Right ventricle myocardium inferior (tissue), 1 donor: ENCODE results near the gene TMEM178B. TPM values are rescaled to one million over a fixed set of nuclear protein-coding genes. Genes with fewer than 3 reads are reported as not detected.

ENCODE experiments used
- ATAC-seq: fragments of 200-7000 bp; cut with Tn5 transposase; one replicate; pipeline ENCODE4 v1.9.1; 2020; ENCODE audit warnings: mild to moderate bottlenecking, moderate library complexity
- DNase-seq: peaks from one replicate; pipeline ENCODE4 v3.0.0; 2021; ENCODE audit errors: missing footprints
- intact Hi-C: fragments of 100-400 bp; cut with DNase I; formaldehyde crosslinking; loops from one replicate; pipeline ENCODE4 v1.11.0; 2022
- total RNA-seq: library from RNA; stranded (reverse); fragmentation: NEBNext Ultra II Directional; extraction: Animal tissue kit (Norgen Biotek cat#: 25700); gene quantifications from one replicate; pipeline ENCODE4 v1.2.1, GENCODE V29; 2021
- donor health status: DM: no; HTN: yes; CAD: no; lungs with severe emphysema.

Gene TMEM178B
- total RNA-seq, 1 donor from 2014 or later: 31.7 TPM

- ATAC-seq: no peak
- intact Hi-C loops: no loop called here
- no peak for DNase-seq
Measured at GRCh38 chr7:141272417-141272816, 198.6 kb downstream of the TMEM178B start.

- ATAC-seq: no peak
- DNase-seq: no peak
- intact Hi-C loops: no loop called here
Measured at GRCh38 chr7:141275350-141275749, 201.5 kb downstream of the TMEM178B start.

- no peak for DNase-seq
- no peak for ATAC-seq
- intact Hi-C loops: no loop called here
Measured at GRCh38 chr7:141276031-141276430, 202.2 kb downstream of the TMEM178B start.

DNA sequence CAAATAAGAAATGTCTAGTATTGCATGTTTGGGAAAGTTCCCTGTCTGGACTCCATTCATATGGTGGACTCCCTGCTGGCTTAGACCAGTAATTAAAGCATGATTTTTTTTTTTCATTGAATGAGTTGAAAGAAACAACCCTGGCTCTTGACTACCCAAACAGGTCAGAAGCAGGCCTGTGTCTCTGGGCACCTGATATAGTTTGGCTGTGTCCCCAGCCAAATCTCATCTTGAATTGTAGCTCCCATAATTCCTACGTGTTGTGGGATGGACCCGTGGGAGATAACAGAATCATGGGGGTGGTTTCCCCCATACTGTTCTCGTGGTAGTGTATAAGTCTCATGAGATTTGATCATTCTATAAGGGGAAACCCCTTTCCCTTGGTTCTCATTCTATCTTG is 206.2 kb downstream of the TMEM178B start:
- no peak for ATAC-seq
- DNase-seq: no peak
- intact Hi-C loops: loop anchor here (2.0 to 10.0 kb wide), 2 partner anchors 23 to 255 kb away; no protein-coding TSS in a partner anchor

- peak; percentile 63 for ATAC-seq
Measured at GRCh38 chr7:141281311-141281710, 207.4 kb downstream of the TMEM178B start.

GRCh38 chr7:141286522-141286921 is 212.7 kb downstream of the TMEM178B start:
- DNase-seq (no peak), ATAC-seq (peak; percentile 36)
- intact Hi-C loops: loop anchor here (10.0 kb wide), 1 partner anchor 248 kb away; no protein-coding TSS in a partner anchor

More at GRCh38 chr7:141281311-141281710, 207.4 kb downstream of the TMEM178B start:
- intact Hi-C loops: loop anchor here (2.0 to 10.0 kb wide), 2 partner anchors 21 to 253 kb away; no protein-coding TSS in a partner anchor
- DNase-seq: no peak

DNA sequence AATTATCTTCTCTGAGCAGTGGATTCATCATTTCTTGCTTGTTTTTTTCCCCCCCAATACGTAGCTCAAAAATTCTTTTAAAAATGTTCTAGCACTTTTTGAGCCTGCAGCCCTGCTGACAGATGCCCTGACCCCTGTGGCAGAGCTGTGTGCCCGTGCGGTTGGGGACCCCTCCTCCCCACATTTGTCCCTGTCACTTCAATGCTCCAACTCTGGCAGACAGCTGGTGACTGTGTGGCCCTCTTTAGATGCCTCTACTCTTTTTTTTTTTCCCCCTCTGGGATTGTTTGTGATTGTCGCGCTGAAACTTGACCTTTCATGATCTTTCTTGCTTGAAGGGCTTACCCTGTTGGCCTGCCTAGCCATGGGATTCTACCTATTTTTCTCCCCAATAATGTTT is 214.1 kb downstream of the TMEM178B start:
- intact Hi-C loops: loop anchor here (10.0 kb wide), 1 partner anchor 247 kb away; no protein-coding TSS in a partner anchor
- DNase-seq (no peak), ATAC-seq (no peak)

- DNase-seq (no peak), ATAC-seq (no peak)
- intact Hi-C loops: loop anchor here (10.0 kb wide), 1 partner anchor 246 kb away; no protein-coding TSS in a partner anchor
Measured at GRCh38 chr7:141288626-141289025, 214.8 kb downstream of the TMEM178B start.

DNA sequence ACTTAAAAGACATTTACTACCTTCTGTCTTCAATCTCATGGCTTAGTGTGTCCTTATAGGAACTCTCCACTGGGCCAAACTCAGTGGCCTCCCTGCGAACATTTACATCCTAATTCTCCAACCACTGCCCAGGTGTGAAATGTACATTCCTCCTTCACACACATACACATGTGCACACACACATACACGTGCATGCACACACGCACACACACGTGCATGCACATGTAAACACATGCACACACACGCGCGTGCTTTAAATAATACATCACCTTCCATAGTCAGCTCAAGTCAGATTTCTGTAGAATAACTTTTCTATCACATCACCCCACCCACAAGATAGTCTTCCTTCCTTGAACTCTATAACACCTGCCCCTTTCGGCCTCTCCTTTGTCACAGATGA is 216.5 kb downstream of the TMEM178B start:
- no peak for DNase-seq
- no peak for ATAC-seq
- intact Hi-C loops: no loop called here

DNA sequence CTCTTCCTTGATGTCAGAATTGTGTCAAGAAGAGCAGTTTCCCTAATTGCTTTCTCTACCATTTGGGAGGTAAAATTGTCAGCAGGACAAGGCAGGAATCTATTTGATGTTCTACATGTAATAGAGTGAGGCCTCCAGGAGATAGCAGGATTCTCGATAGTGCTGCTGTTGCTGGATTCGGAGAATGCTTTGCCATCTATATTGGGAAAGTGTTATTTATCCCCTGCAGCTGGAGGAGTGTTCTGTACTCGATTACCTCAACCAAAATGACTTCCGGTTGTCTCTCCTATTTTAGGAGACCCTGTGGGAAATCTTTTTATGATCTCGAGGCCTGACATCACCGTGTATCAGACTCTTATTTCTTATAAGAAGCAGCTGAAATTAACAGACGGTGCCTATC is 217.1 kb downstream of the TMEM178B start:
- DNase-seq (no peak), ATAC-seq (no peak)
- intact Hi-C loops: no loop called here

DNA sequence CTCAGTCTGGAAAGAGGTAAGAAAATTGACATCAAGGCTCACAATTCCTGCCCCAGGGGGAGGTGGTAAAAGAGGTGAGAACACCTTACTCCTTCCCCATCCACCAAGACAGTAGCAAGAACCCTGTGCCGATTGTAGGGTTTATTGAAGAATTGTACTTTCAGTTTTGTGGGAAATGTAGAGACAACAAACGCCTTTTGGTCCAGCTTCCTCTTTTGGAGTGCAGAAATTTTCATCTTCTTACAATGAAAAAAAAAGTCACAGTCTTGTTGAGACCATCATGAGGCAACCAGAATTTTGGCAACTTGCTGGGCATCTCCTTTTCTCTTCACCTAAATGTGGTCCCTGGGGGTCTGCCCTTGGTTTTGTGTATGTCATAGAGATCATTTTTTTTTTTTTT is 217.7 kb downstream of the TMEM178B start:
- intact Hi-C loops: no loop called here
- ATAC-seq (no peak), DNase-seq (no peak)

DNA sequence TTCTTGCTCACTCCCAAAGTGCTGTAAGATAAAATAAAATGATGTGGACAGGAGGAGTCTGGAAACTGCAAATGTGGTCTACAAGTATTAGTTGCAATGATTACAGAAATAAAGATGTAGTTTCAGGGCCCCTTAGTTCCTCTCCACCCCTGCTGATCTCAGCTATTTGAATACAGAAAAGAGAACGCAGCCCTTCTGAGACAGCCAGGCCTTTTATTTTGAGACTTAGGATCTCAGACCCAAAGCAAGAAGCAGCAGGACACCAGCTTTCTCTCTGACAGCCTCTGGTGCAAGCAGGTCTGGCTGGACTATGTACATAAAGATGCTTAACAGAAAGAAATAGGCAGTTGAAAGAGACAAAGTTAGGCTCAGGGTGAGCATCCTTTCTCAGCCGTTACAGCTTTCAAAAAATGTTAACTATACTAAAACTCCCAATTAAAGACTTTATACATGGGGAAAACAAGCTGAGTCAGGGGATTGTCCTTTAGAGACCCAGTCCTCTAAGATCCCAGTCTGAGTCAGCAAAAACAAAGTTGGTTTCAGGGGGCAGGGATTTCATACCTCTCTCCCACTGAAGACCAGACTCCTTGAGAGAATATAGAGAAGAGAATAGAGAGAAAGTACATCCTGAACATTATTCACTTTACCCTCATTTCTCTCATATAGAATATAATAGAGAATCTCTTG is 220.4 kb downstream of the TMEM178B start:
- ATAC-seq (no peak), DNase-seq (no peak)
- intact Hi-C loops: no loop called here

DNA sequence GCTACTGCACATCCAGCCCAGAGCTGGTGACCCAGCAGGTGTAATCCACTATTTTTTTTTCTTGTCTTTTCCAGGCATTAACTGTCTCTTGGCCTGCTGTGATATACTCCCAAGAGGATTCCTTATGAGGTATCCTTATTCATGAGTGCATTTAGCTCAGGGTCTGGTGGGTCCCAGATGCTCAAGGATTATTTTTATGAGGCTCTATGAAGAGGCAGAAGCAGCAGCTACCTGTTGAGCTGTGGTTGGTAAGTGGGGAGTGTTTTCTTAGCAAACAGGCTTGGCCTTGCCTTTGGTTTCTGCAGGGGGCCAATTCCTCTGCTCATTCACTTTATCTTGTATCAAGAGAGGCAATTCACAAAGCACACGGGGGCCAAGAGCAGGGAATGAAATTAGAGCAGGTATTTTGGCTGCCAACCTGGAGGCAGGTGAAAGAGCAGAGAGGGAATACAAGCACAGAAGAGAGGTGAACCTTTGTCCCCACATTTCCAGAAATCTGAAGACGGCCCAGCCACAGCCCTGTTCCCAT is 221.6 kb downstream of the TMEM178B start:
- ATAC-seq (no peak), DNase-seq (no peak)
- intact Hi-C loops: no loop called here

- ATAC-seq (no peak), DNase-seq (no peak)
- intact Hi-C loops: no loop called here
Measured at GRCh38 chr7:141300816-141301215, 227.0 kb downstream of the TMEM178B start.

DNA sequence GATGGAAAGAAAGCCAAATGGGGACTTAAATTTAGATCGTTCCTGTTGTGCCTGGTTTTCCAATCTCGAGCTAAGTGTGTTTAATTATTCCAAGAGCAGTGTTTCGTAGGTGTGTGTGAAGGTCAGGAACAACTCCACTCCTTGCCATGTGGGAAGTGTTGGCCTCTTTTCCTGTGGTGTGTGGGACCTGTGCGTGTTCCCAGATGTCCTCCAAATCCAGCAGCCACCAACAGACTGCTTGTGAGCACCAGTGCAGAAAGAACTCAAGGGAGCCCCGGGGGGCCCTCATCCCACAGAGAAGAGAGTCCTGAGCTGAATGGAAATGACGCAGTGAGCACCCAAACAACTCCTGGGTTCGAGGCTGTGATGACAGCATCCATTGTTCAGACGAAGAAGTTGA is 227.7 kb downstream of the TMEM178B start:
- ATAC-seq (peak; percentile 80), DNase-seq (no peak)
- intact Hi-C loops: no loop called here

- ATAC-seq: peak; percentile 91
- DNase-seq: no peak
- intact Hi-C loops: loop anchor here (2.0 kb wide), 2 partner anchors 22 to 62 kb away; no protein-coding TSS in a partner anchor
Measured at GRCh38 chr7:141302617-141303016, 228.8 kb downstream of the TMEM178B start.

GRCh38 chr7:141304291-141304690 is 230.4 kb downstream of the TMEM178B start:
- no peak for ATAC-seq
- intact Hi-C loops: no loop called here
- no peak for DNase-seq

GRCh38 chr7:141306081-141306480 is 232.2 kb downstream of the TMEM178B start:
- intact Hi-C loops: no loop called here
- DNase-seq (no peak), ATAC-seq (no peak)

DNA sequence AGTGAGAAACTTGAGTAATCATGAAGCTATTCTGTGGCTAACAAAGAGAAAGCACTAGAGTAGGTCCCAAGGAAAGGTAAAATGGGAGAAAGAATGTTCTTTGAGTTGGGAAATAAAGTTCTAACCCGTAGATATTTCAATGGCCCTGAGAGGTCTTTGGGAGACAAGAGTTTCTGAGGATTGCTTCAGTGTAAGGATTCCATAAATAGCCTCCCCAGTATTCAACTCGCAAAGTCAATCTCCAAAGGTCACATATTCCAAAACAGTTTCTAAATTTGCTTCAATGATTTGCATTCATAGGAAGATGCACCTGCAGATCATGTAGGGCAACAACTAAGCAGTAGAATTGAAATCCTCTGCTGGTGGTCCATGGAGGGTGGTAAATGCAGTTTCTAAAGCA is 238.5 kb downstream of the TMEM178B start:
- ATAC-seq: peak; percentile 52
- no peak for DNase-seq
- intact Hi-C loops: no loop called here

GRCh38 chr7:141312828-141313521 is 239.1 kb downstream of the TMEM178B start:
- intact Hi-C loops: no loop called here
- DNase-seq: no peak
- ATAC-seq: peak; percentile 14
